Measurements from ENCODE around the gene DDX10. TPM values are rescaled to one million over a fixed set of nuclear protein-coding genes. Genes with fewer than 3 reads are reported as not detected.

DDX10 gene
- total RNA-seq, 4 donors from 2014 or later = 8.8 to 27.7 (median 14.6) TPM

GRCh38 chr11:108639146-108639545, 25.7 kb upstream of the DDX10 start:
- TF ChIP-seq CTCF (IDR thresholded peaks at IDR 0.05; ENCODE audit: low read depth) = no peak

DNA sequence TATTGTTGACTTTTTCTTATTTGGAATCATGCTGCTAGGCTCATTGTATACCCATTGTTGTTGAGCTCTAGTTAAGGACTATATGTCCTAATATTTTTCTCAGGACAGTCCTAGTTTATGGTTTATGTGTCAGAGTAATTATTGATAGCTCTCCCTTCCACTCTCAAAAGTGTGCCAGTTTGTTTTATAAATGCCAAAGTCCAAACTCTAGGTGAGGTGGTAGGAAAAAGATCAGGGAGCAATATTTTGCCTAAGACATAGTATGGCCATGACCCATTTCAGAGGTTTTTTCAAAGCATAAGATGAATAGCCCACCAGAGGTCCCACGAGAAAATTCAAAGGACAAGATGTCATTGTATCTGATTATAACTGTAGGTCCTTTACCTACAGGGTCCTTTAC, 20.9 kb upstream of the DDX10 start:
- TF ChIP-seq CTCF (IDR thresholded peaks at IDR 0.05; ENCODE audit: low read depth) = no peak

GRCh38 chr11:108645970-108646369, 18.9 kb upstream of the DDX10 start:
- no peak for TF ChIP-seq CTCF (IDR thresholded peaks at IDR 0.05; ENCODE audit: low read depth)

DNA sequence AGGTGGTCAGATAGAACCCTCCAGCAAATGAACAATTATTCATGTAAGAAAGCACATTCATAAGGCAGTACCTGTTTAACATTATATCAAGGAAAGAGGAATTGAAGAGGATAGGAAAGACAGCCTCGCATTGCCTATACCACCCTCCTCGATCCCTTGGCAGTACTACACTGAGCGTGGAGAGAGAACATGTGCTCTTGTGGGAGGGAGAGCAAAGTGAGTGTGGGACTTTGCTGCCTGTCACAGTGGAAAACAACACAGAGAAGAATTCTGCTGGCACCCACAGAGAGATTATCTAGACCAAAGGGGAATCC, 17.5 kb upstream of the DDX10 start:
- no peak for TF ChIP-seq CTCF (IDR thresholded peaks at IDR 0.05; ENCODE audit: low read depth)

DNA sequence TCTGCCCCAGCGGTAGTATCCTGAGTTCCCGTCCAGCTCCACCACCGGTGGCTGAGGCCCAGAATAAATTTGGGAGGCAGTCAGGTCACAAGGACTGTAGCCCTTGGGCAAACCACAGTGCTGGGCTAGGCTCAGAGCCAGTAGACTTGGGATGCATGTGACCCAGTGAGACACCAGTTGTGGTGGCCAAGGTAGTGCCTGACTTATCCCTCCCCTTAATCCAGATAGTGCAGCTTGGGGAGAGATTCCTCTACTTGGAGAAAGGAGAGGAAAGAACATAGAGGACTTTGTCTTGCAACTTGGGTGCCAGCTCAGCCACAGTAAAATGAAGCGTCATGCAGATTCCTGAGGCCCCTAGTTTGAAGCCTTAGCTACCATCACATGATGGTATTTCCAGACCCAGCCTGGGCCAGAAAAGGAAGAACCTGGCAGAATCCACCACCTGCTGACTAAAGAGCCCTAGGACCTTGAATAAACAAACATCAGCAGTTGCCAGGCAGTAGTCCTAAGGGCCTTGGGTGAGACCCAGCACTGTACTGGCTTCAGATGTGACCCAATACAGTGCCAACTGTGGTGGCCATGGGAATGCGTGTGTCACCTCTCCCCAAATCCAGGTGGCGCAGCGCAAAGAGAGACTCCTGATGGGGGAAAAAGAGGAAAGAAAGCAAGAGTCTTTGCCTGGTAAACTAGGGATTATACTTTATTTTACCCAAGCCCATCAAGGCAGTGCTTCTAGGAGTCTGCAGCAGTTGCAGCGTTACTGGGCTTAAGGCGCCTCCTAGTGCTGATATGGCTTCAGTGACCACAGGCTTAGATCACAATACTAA, 17.0 kb upstream of the DDX10 start:
- TF ChIP-seq CTCF (IDR thresholded peaks at IDR 0.05; ENCODE audit: low read depth) = no peak

DNA sequence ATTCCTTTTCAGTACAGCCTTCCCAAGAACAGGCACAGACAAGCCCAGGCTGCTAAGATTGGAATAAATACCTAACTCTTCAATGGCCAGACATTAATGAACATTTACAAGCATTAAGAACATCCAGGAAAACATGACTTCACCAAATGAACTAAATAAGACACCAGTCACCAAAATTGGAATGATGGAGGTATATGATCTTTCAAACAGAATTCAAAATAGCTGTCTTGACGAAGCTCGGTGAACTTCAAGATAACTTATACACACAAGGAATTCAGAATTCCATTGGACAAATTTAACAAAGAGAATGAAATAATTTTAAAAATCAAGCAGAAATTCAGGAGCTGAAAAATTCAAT, 16.4 kb upstream of the DDX10 start:
- TF ChIP-seq CTCF (IDR thresholded peaks at IDR 0.05; ENCODE audit: low read depth) = no peak

DNA sequence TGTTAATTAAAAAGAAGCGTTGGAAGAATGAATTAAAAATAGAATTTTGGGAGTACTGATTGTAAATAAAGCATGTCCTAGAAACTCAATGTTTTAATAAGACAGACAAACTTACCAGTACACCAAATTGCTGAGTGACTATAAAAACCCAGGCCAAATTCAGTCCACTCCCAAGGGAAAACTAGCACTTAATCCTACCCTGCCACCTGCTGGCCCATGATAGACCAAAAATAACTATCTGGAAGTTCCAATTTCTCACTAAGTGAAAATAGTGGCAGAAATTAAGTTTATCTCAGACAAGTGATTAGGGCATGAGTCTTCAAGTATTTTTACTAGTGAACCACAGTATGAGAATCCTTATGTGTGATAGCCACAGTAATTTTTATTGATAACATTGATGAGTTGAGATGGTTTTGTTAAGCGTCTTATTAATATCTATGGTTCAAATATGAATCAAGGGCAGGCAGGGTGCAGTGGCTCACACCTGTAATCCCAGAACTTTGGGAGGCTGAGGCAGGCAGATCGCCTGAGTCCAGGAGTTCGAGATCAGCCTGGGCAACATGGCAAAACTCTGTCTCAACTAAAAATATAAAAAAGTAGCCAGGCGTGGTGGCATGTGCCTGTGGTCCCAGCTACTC, 9.8 kb upstream of the DDX10 start:
- TF ChIP-seq CTCF (IDR thresholded peaks at IDR 0.05; ENCODE audit: low read depth) = no peak
